ENCODE results near the gene ARHGEF40.

The ARHGEF40 gene

GRCh38 chr14:21043387-21043973, 26.6 kb upstream of the ARHGEF40 start:
- no peak for TF ChIP-seq FOXP2 (optimal IDR thresholded peaks at IDR 0.05; ENCODE audit: control extremely low read depth, extremely low read length, insufficient read depth)
- no peaks in the 10 kb centered on the region for H3K36me3 ChIP-seq (ENCODE audit: insufficient read depth, low read length)
- no peak for DNase-seq (ENCODE audit: low read depth, low spot score)
- no peaks in the 10 kb centered on the region for H3K9me3 ChIP-seq (ENCODE audit: low read depth, low read length)
- H3K4me3 ChIP-seq: no peak overlapping the region
- H3K9ac ChIP-seq (ENCODE audit: insufficient read length): no peak overlapping the region
- no peak overlapping the region for H3K27ac ChIP-seq

- Histone ChIP-seq H3K9me3 (ENCODE audit: low read depth, low read length) (no peaks in the 10 kb centered on the region), H3K36me3 (ENCODE audit: insufficient read depth, low read length) (no peaks in the 10 kb centered on the region), H3K9ac (ENCODE audit: insufficient read length) (no peak overlapping the region), H3K4me3 (no peak overlapping the region), H3K27ac (no peak overlapping the region)
- DNase-seq (ENCODE audit: low read depth, low spot score): no peak
- no peak for TF ChIP-seq POLR2AphosphoS5 (IDR thresholded peaks at IDR 0.05; ENCODE audit: borderline replicate concordance, low read depth, low read length)
These were observed 26.0 kb upstream of the ARHGEF40 start for GRCh38 chr14:21043974-21044618.

GRCh38 chr14:21047378-21047781, 22.7 kb upstream of the ARHGEF40 start:
- no peak overlapping the region for H3K9ac ChIP-seq (ENCODE audit: insufficient read length)
- no peaks in the 10 kb centered on the region for H3K9me3 ChIP-seq (ENCODE audit: low read depth, low read length)
- no peak overlapping the region for H3K4me3 ChIP-seq
- DNase-seq (ENCODE audit: low read depth, low spot score): no peak
- TF ChIP-seq EZH2 (IDR thresholded peaks at IDR 0.05) (no peak), POLR2AphosphoS5 (IDR thresholded peaks at IDR 0.05; ENCODE audit: borderline replicate concordance, low read depth, low read length) (no peak), FOXP2 (optimal IDR thresholded peaks at IDR 0.05; ENCODE audit: control extremely low read depth, extremely low read length, insufficient read depth) (no peak)
- H3K27ac ChIP-seq: no peak overlapping the region
- no peaks in the 10 kb centered on the region for H3K36me3 ChIP-seq (ENCODE audit: insufficient read depth, low read length)

- no peak overlapping the region for H3K27ac ChIP-seq
- H3K9me3 ChIP-seq (ENCODE audit: low read depth, low read length): no peaks in the 10 kb centered on the region
- TF ChIP-seq FOXP2 (optimal IDR thresholded peaks at IDR 0.05; ENCODE audit: control extremely low read depth, extremely low read length, insufficient read depth) (no peak), POLR2AphosphoS5 (IDR thresholded peaks at IDR 0.05; ENCODE audit: borderline replicate concordance, low read depth, low read length) (no peak), EZH2 (IDR thresholded peaks at IDR 0.05) (no peak)
- H3K36me3 ChIP-seq (ENCODE audit: insufficient read depth, low read length): no peaks in the 10 kb centered on the region
- H3K9ac ChIP-seq (ENCODE audit: insufficient read length): no peak overlapping the region
- H3K4me3 ChIP-seq: no peak overlapping the region
- no peak for DNase-seq (ENCODE audit: low read depth, low spot score)
These were observed 21.5 kb upstream of the ARHGEF40 start for GRCh38 chr14:21048638-21049037.

GRCh38 chr14:21049271-21049673, 20.8 kb upstream of the ARHGEF40 start:
- Histone ChIP-seq H3K4me3 (no peak overlapping the region), H3K27ac (no peak overlapping the region), H3K9ac (ENCODE audit: insufficient read length) (no peak overlapping the region), H3K36me3 (ENCODE audit: insufficient read depth, low read length) (no peaks in the 10 kb centered on the region), H3K9me3 (ENCODE audit: low read depth, low read length) (no peaks in the 10 kb centered on the region)
- TF ChIP-seq EZH2 (IDR thresholded peaks at IDR 0.05) (no peak), POLR2AphosphoS5 (IDR thresholded peaks at IDR 0.05; ENCODE audit: borderline replicate concordance, low read depth, low read length) (no peak), FOXP2 (optimal IDR thresholded peaks at IDR 0.05; ENCODE audit: control extremely low read depth, extremely low read length, insufficient read depth) (no peak)
- no peak for DNase-seq (ENCODE audit: low read depth, low spot score)

GRCh38 chr14:21050597-21050996, 19.5 kb upstream of the ARHGEF40 start:
- H3K9ac ChIP-seq (ENCODE audit: insufficient read length): no peak overlapping the region
- H3K27ac ChIP-seq: no peak overlapping the region
- no peaks in the 10 kb centered on the region for H3K36me3 ChIP-seq (ENCODE audit: insufficient read depth, low read length)
- no peak overlapping the region for H3K4me3 ChIP-seq
- TF ChIP-seq POLR2AphosphoS5 (IDR thresholded peaks at IDR 0.05; ENCODE audit: borderline replicate concordance, low read depth, low read length) (no peak), EZH2 (IDR thresholded peaks at IDR 0.05) (no peak), FOXP2 (optimal IDR thresholded peaks at IDR 0.05; ENCODE audit: control extremely low read depth, extremely low read length, insufficient read depth) (no peak)
- no peak for DNase-seq (ENCODE audit: low read depth, low spot score)
- no peaks in the 10 kb centered on the region for H3K9me3 ChIP-seq (ENCODE audit: low read depth, low read length)

- H3K4me3 ChIP-seq: no peak overlapping the region
- no peak overlapping the region for H3K27ac ChIP-seq
- TF ChIP-seq POLR2AphosphoS5 (IDR thresholded peaks at IDR 0.05; ENCODE audit: borderline replicate concordance, low read depth, low read length): no peak
- no peak for TF ChIP-seq EZH2 (IDR thresholded peaks at IDR 0.05)
- TF ChIP-seq FOXP2 (optimal IDR thresholded peaks at IDR 0.05; ENCODE audit: control extremely low read depth, extremely low read length, insufficient read depth): no peak
These were observed 16.7 kb upstream of the ARHGEF40 start for GRCh38 chr14:21053184-21054122.

GRCh38 chr14:21054123-21054767, 15.9 kb upstream of the ARHGEF40 start:
- TF ChIP-seq FOXP2 (optimal IDR thresholded peaks at IDR 0.05; ENCODE audit: control extremely low read depth, extremely low read length, insufficient read depth) (no peak), POLR2AphosphoS5 (IDR thresholded peaks at IDR 0.05; ENCODE audit: borderline replicate concordance, low read depth, low read length) (no peak), EZH2 (IDR thresholded peaks at IDR 0.05) (no peak)
- Histone ChIP-seq H3K9me3 (ENCODE audit: low read depth, low read length) (no peaks in the 10 kb centered on the region), H3K9ac (ENCODE audit: insufficient read length) (no peak overlapping the region), H3K27ac (no peak overlapping the region), H3K36me3 (ENCODE audit: insufficient read depth, low read length) (no peaks in the 10 kb centered on the region), H3K4me3 (no peak overlapping the region)
- no peak for DNase-seq (ENCODE audit: low read depth, low spot score)

More at GRCh38 chr14:21053184-21054122, 16.7 kb upstream of the ARHGEF40 start:
- H3K9ac ChIP-seq (ENCODE audit: insufficient read length): no peak overlapping the region
- no peaks in the 10 kb centered on the region for H3K9me3 ChIP-seq (ENCODE audit: low read depth, low read length)
- no peaks in the 10 kb centered on the region for H3K36me3 ChIP-seq (ENCODE audit: insufficient read depth, low read length)
- no peak for DNase-seq (ENCODE audit: low read depth, low spot score)
